ENCODE measurements around the gene JARID2. TPM values are rescaled to one million over a fixed set of nuclear protein-coding genes. Genes with fewer than 3 reads are reported as not detected.

The JARID2 gene
- total RNA-seq, 1 experiment from 2014 or later: 23.6 TPM

GRCh38 chr6:15246217-15246665, 372 bp downstream of the JARID2 start:
- ATAC-seq (no peak), DNase-seq (ENCODE audit: low read depth, low spot score) (no peak)
- ChIA-PET CTCF (no interaction called here), POLR2A (no interaction called here), RAD21 (ENCODE audit: low non-redundant PET in 1 of 2, low total read pairs in 2 of 2, uncharacterized antibody in 2 of 2, unreplicated experiment in 2 of 2) (no interaction called here)
- H2AFZ ChIP-seq (ENCODE audit: low read depth, low read length, poor library complexity, severe bottlenecking): no peak overlapping the region
- peaks cover 13 to 38% of the 10 kb centered on the region in 2 experiments for H3K4me1 ChIP-seq (ENCODE audit: control insufficient read depth in 1 of 2, insufficient read depth in 2 of 2, low read length in 2 of 2)
- H3K9me3 ChIP-seq (ENCODE audit: control insufficient read depth in 1 of 2, insufficient read depth in 1 of 2, low read depth in 1 of 2, low read length in 2 of 2): no peaks in the 10 kb centered on the region
- no peaks in the 10 kb centered on the region for H4K20me1 ChIP-seq (ENCODE audit: insufficient read depth)
- H3K4me3 ChIP-seq (replicated peaks in 1 of 2; ENCODE audit: low read depth in 1 of 2, low read length in 2 of 2): peak overlapping the region; percentile 72 to 81
- no peaks in the 10 kb centered on the region; a peak in 1 of 4 replicates for H3K36me3 ChIP-seq (ENCODE audit: control insufficient read depth in 1 of 2, insufficient read depth in 2 of 2, low read length in 2 of 2)
- H3K9ac ChIP-seq (ENCODE audit: low read length): peak overlapping the region; percentile 82
- H3K4me2 ChIP-seq (ENCODE audit: low read length): peak overlapping the region; percentile 90
- no peaks in the 10 kb centered on the region for H3K27me3 ChIP-seq (ENCODE audit: insufficient read depth, low read length)
- H3K9me2 ChIP-seq (ENCODE audit: insufficient read depth): no peaks in the 10 kb centered on the region
- intact Hi-C loops (cut with micrococcal nuclease): loop anchor here (5.0 to 10.0 kb wide), 6 partner anchors 146 to 1031 kb away; no protein-coding TSS in a partner anchor
- H3K27ac ChIP-seq (ENCODE audit: low read depth, low read length): 0 out of 2 replicates have a peak overlapping the region, but pooled peaks have one; percentile 88
- BruUV-seq (replicated peaks): TSS peak; percentile 73
- TF ChIP-seq, protein P1, sequence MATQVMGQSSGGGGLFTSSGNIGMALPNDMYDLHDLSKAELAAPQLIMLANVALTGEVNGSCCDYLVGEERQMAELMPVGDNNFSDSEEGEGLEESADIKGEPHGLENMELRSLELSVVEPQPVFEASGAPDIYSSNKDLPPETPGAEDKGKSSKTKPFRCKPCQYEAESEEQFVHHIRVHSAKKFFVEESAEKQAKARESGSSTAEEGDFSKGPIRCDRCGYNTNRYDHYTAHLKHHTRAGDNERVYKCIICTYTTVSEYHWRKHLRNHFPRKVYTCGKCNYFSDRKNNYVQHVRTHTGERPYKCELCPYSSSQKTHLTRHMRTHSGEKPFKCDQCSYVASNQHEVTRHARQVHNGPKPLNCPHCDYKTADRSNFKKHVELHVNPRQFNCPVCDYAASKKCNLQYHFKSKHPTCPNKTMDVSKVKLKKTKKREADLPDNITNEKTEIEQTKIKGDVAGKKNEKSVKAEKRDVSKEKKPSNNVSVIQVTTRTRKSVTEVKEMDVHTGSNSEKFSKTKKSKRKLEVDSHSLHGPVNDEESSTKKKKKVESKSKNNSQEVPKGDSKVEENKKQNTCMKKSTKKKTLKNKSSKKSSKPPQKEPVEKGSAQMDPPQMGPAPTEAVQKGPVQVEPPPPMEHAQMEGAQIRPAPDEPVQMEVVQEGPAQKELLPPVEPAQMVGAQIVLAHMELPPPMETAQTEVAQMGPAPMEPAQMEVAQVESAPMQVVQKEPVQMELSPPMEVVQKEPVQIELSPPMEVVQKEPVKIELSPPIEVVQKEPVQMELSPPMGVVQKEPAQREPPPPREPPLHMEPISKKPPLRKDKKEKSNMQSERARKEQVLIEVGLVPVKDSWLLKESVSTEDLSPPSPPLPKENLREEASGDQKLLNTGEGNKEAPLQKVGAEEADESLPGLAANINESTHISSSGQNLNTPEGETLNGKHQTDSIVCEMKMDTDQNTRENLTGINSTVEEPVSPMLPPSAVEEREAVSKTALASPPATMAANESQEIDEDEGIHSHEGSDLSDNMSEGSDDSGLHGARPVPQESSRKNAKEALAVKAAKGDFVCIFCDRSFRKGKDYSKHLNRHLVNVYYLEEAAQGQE (IDR thresholded peaks at IDR 0.05; ENCODE audit: low read depth): no peak
- no peak for TF ChIP-seq EGR1 (IDR thresholded peaks at IDR 0.05; ENCODE audit: low read depth)
- TF ChIP-seq ZNF274 (IDR thresholded peaks at IDR 0.05; ENCODE audit: low read depth, low read length): no peak
- no peak for TF ChIP-seq TCF7L2 (IDR thresholded peaks at IDR 0.05; ENCODE audit: borderline replicate concordance, extremely low read depth, insufficient read depth, insufficient read length)
- TF ChIP-seq MAX (IDR thresholded peaks at IDR 0.05): no peak
- TF ChIP-seq POLR2A (IDR thresholded peaks at IDR 0.05; ENCODE audit: borderline replicate concordance, extremely low read depth, insufficient read depth, insufficient read length): no peak
- TF ChIP-seq RAD21 (IDR thresholded peaks at IDR 0.05; ENCODE audit: low read depth): no peak
- no peak for TF ChIP-seq JUND (IDR thresholded peaks at IDR 0.05)
- TF ChIP-seq POLR2AphosphoS5 (IDR thresholded peaks at IDR 0.05; ENCODE audit: low read depth, low read length): no peak
- no peak; the same call in 1 of the 2 replicates for TF ChIP-seq SIN3A (IDR thresholded peaks at IDR 0.05; ENCODE audit: low read depth)
- TF ChIP-seq EZH2phosphoT487 (IDR thresholded peaks at IDR 0.05; ENCODE audit: borderline replicate concordance): no peak
- no peak for TF ChIP-seq EZH2 (IDR thresholded peaks at IDR 0.05)
- TF ChIP-seq ATF3 (IDR thresholded peaks at IDR 0.05): no peak
- no peak for TF ChIP-seq SRF (IDR thresholded peaks at IDR 0.05; ENCODE audit: low read depth)
- TF ChIP-seq, protein P2, sequence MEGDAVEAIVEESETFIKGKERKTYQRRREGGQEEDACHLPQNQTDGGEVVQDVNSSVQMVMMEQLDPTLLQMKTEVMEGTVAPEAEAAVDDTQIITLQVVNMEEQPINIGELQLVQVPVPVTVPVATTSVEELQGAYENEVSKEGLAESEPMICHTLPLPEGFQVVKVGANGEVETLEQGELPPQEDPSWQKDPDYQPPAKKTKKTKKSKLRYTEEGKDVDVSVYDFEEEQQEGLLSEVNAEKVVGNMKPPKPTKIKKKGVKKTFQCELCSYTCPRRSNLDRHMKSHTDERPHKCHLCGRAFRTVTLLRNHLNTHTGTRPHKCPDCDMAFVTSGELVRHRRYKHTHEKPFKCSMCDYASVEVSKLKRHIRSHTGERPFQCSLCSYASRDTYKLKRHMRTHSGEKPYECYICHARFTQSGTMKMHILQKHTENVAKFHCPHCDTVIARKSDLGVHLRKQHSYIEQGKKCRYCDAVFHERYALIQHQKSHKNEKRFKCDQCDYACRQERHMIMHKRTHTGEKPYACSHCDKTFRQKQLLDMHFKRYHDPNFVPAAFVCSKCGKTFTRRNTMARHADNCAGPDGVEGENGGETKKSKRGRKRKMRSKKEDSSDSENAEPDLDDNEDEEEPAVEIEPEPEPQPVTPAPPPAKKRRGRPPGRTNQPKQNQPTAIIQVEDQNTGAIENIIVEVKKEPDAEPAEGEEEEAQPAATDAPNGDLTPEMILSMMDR (IDR thresholded peaks at IDR 0.05 in 2 of 3, conservative IDR thresholded peaks at IDR 0.05 in 1 of 3; ENCODE audit: borderline replicate concordance in 1 of 3, insufficient read depth in 1 of 3, low read depth in 2 of 3, low read length in 2 of 3): no peak
- no peak for TF ChIP-seq ZFX (IDR thresholded peaks at IDR 0.05)
- TF ChIP-seq YY1 (IDR thresholded peaks at IDR 0.05; ENCODE audit: extremely low read depth, insufficient replicate concordance, low read depth, low read length): no peak
- TF ChIP-seq SP1 (IDR thresholded peaks at IDR 0.05; ENCODE audit: low read depth): no peak
- TF ChIP-seq, protein P3, sequence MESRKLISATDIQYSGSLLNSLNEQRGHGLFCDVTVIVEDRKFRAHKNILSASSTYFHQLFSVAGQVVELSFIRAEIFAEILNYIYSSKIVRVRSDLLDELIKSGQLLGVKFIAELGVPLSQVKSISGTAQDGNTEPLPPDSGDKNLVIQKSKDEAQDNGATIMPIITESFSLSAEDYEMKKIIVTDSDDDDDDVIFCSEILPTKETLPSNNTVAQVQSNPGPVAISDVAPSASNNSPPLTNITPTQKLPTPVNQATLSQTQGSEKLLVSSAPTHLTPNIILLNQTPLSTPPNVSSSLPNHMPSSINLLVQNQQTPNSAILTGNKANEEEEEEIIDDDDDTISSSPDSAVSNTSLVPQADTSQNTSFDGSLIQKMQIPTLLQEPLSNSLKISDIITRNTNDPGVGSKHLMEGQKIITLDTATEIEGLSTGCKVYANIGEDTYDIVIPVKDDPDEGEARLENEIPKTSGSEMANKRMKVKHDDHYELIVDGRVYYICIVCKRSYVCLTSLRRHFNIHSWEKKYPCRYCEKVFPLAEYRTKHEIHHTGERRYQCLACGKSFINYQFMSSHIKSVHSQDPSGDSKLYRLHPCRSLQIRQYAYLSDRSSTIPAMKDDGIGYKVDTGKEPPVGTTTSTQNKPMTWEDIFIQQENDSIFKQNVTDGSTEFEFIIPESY (IDR thresholded peaks at IDR 0.05; ENCODE audit: extremely low read depth, insufficient replicate concordance, low read length): no peak
- no peak for TF ChIP-seq ELF1 (IDR thresholded peaks at IDR 0.05; ENCODE audit: borderline replicate concordance, low read depth)
- H3K79me2 ChIP-seq (ENCODE audit: insufficient read depth, low read length): peaks cover 43% of the 10 kb centered on the region
